HG03108 (cell line): ENCODE measurements around the gene RELCH.

Experiments used
- ATAC-seq: cut with Tn5 transposase; IDR thresholded peaks from one replicate; pipeline ENCODE4 v1.9.1; 2021; ENCODE audit warnings: moderate library complexity; ENCODE audit not compliant: unreplicated experiment

Gene RELCH

DNA sequence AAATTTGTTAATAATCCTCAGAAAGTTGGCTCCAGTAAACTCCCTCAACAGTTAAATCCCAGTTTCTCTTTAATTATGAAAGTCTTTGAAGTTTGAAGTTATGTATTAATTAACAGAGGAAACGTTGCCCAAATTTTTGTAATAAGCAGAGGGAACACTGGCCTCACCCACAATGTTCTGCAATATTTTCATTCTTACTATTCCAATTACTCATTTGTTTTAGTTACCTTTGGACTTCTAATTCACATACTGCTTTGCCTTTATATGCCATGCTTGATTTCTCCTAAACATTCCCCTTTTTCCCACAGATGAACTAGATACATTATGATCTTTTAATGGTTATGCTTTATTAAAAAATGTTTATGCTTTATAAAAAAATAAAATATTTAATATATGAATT is 61.3 kb downstream of the RELCH start:
- no peak for ATAC-seq

DNA sequence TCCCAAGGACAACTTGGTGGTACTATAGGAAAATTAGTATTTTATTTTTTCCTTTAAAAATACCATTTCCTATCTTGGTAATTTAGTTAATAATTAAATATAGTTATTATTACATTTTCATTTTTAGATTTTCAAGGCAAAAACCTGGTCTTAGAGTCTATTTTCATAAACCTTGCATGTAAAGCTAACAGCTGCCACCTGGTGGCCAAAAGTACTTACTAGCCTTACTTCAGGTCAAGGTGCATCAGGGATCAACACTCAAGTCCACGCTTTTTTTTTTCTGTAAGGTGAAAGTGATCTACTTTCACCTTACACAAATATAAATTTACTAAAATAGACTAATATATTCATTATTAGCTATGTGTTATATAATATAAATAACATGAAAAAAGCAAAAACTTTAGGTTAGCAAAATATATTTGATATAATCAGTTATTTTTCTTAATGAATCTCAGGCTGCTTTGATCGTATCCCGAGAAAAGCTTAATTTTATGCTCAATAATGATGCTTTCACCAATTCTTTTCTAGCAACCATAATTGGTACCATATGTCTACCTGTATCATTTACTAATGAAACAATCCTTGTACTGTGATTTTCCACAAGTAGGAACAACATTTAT is 62.5 kb downstream of the RELCH start:
- no peak for ATAC-seq

GRCh38 chr18:62250475-62250874 is 63.4 kb downstream of the RELCH start:
- ATAC-seq = no peak

GRCh38 chr18:62258093-62258492 is 71.0 kb downstream of the RELCH start:
- peak; percentile 64 for ATAC-seq

GRCh38 chr18:62258616-62259015 is 71.6 kb downstream of the RELCH start:
- peak; percentile 64 for ATAC-seq

GRCh38 chr18:62262061-62262460 is 75.0 kb downstream of the RELCH start:
- ATAC-seq = no peak

DNA sequence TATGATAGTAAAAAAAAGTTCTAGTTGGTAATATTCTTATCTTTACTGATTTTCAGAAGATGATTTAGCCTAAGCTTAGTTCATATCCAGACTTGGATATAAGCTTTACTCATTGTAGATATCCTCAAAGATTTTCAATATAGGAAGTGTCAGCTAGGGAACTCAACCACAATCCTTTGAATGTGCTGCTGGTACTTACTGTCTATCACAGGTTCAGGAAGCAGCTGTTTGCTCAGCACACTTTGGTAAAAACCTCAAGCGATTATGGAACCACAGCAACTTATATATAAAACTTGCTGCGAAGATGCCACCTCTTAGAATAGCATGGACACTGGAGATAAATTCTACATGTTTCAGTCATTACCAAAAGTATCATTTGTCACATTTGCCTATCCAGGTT is 77.9 kb downstream of the RELCH start:
- ATAC-seq = no peak

DNA sequence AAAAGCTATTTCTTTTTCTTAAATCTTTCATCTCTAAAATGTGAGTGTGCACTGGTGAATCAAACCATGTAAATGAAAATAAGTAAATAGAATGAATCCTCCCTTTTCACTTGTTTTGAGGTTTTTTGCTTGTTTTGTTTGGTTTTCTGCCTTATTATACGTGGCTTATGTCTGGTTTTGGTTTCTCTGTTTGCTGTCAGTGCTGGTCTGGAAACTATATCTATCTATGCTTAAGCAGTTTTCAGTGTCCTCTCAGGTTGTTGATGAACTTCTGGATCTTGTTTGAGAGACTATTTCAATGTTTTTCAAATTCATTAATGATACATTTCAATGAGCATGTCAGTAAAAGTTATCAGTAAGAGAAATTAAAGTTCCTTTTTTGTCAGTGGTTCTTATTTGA is 90.0 kb downstream of the RELCH start:
- no peak for ATAC-seq

- ATAC-seq = no peak
Observed at GRCh38 chr18:62279561-62279960, 92.5 kb downstream of the RELCH start.

GRCh38 chr18:62280058-62280457 is 93.0 kb downstream of the RELCH start:
- no peak for ATAC-seq

GRCh38 chr18:62280786-62281185 is 93.7 kb downstream of the RELCH start:
- no peak for ATAC-seq

- ATAC-seq = no peak
Observed at GRCh38 chr18:62281684-62282083, 94.6 kb downstream of the RELCH start.

GRCh38 chr18:62282188-62282629 is 95.2 kb downstream of the RELCH start:
- no peak for ATAC-seq

DNA sequence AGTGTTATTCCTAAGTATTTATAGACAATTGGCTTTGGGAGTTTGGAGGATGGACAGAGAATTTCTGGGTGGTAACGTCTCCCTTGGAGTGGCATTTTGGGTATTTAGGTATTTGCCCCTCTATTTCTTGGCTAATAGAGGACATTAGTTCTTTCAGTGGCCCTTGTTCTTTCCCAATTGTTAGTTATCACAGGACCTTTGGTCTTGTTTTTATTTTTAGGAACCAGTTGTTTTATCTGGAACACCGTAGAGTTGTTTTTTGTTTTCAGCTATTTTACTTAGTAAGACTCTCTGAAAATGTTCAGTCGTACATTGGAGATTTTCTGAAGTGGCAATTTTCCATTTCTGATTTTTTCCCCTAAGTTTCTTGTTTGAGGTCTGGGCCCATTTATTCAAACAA is 97.6 kb downstream of the RELCH start:
- ATAC-seq = no peak

DNA sequence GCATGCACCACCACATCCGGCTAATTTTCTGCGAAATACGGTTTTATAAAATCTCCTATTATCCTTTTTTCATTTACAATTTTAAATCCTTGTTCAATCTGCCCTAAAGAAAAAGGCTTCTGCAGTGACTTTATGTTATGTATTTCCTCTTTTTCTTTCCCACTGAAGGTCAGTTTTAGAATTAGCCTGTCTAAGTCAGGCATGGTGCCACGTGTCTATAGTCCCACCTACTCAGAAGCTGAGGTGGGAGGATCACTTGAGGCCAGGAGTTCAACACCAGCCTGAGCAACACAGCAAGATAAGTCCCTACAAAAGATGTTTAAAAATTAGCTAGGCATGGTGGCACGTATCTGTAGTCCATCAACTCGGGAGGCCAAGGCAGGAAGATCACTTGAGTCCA is 98.2 kb downstream of the RELCH start:
- no peak for ATAC-seq

GRCh38 chr18:62287781-62288664 is 101.0 kb downstream of the RELCH start:
- peak; percentile 35 for ATAC-seq

DNA sequence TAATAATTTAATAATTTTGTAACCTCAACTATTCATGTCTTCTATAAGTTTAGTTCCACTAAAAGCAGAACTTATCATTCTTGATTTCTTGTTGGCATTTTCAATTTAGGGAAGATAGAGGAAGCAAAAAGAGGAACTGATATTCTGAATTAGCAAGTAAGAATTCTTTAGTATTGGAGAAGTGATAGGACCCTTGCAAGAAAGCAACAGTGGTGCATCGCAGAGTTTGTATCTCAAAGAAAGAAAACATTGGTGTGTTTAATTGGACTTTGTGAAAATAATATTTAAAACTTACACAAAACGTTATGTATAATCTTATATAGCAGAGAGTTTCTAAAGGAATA is 101.6 kb downstream of the RELCH start:
- ATAC-seq = peak; percentile 42

- ATAC-seq = no peak
Observed at GRCh38 chr18:62289047-62289446, 102.0 kb downstream of the RELCH start.

DNA sequence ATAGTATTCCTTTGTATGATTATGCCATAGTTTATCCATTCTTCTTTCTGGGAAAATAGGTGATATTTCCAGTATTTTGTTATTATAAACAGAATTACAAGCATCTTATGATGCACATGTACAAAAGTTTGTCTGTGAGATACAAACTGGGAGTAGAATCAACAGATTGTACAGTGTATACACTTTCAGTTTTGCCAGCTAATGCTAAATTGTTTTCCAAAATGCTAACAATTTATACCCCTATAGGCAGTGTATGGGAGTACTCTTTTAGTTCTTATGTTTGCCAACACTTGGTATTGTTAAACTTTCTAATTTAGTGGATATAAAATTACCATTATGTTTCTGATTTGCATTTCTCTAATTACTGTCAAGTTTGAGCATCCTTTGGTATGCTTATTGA is 107.0 kb downstream of the RELCH start:
- no peak for ATAC-seq

DNA sequence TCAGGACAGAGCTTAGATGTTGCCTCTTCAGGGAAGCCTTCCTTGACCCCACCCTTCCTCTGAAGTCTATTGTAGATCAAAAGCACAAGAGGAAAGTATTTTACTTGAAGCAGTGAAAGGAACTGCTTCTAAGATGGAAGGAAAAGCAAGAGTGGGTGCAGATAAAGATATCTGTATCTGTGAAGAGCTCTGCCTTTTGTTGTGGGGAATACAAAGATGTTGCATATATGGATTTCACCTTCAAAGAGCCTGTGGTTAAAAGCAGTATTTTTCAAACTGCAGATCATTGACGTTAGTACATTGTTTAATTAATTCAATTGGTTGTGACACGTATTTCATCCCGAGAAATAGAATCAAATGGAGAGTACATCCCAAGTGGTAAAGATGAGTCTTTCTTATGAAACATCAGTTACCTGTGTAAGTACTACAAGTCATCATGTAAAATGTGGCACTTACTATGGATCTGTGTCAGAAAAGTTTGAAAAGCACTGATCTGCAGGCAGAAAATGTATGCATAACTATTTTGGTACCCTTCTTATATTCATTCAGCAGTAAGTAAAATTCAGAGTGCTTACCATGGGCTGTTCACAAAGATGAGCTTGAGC is 113.4 kb downstream of the RELCH start:
- ATAC-seq = no peak

DNA sequence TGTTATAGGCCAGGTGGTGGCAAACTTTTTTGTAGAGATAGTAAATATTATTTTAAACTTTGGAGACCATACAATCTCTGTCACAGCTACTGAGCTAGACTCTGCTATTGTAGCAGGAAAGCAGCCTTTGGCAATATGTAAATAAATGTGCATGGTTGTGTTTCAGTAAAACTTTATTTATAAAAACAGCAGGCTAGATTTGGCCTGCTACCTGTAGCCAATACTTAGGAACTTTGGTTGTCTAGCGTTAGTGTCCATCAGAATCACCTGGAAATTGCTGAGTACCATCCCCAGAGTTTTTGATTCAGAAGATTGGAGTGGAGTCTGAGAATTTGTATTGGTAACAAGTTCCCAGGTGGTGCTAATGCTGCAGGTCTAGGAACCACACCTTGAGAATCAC is 114.3 kb downstream of the RELCH start:
- ATAC-seq = no peak

- no peak for ATAC-seq
Observed at GRCh38 chr18:62312851-62313250, 125.8 kb downstream of the RELCH start.
